Hepatocyte (in vitro differentiated cells): ENCODE results near the gene RNASEL.

Experiments
- CTCF ChIP-seq: fragments of 200-600 bp; sonication (generic); IDR thresholded peaks from 2 replicates; pipeline ENCODE4 v1.5.1; 2016; ENCODE audit warnings: antibody characterized with exemption, mild to moderate bottlenecking; ENCODE audit not compliant: poor library complexity
- EZH2phosphoT487 ChIP-seq: fragments of 200-600 bp; sonication (generic); IDR thresholded peaks from one replicate; pipeline ENCODE4 v1.6.1; 2018; ENCODE audit warnings: antibody characterized with exemption, mild to moderate bottlenecking, low read depth, moderate library complexity; ENCODE audit not compliant: unreplicated experiment, severe bottlenecking

- TF ChIP-seq CTCF (no peak), EZH2phosphoT487 (no peak)
Measured at GRCh38 chr1:182567629-182568028, 21.4 kb downstream of the RNASEL start.
